Fibroblast of peridontal ligament (primary cell): ENCODE results near the gene ZNRD2.
"Not testable (repeated sequence)": the region's sequence is repeated elsewhere in the genome, so short reads cannot be mapped to it uniquely, and the experiment has no call there.

ENCODE experiments used
- DNase-seq: peaks from one replicate; pipeline ENCODE4 v3.0.0-alpha.2; 2010; ENCODE audit errors: extremely low read depth

Gene ZNRD2

DNA sequence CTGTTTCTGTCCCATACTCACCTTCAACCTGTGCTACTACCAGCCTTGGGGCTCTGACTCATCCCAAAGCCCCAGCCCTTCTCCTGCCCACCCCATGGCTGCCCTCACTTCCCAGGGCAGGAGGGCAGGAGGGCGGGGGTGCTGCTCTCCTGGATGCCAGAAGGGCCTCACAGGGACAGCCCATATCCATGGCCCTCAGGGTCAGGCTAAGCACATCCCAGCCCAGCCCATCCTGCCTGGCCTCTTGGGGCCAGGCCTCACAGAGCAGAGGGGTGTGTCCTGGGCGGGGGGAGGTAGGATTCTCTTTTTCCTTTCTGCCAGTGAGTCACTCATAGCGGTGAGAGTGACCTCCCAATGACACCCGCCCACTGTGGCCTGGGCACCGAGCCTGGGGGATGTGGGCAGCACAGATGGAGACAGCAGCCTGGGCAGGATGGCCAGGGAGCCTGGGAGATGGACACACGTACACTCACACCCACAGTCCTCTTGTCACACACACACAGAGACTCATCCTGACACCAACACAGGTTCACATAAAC, 14.5 kb upstream of the ZNRD2 start:
- DNase-seq, result peak; percentile 75

DNA sequence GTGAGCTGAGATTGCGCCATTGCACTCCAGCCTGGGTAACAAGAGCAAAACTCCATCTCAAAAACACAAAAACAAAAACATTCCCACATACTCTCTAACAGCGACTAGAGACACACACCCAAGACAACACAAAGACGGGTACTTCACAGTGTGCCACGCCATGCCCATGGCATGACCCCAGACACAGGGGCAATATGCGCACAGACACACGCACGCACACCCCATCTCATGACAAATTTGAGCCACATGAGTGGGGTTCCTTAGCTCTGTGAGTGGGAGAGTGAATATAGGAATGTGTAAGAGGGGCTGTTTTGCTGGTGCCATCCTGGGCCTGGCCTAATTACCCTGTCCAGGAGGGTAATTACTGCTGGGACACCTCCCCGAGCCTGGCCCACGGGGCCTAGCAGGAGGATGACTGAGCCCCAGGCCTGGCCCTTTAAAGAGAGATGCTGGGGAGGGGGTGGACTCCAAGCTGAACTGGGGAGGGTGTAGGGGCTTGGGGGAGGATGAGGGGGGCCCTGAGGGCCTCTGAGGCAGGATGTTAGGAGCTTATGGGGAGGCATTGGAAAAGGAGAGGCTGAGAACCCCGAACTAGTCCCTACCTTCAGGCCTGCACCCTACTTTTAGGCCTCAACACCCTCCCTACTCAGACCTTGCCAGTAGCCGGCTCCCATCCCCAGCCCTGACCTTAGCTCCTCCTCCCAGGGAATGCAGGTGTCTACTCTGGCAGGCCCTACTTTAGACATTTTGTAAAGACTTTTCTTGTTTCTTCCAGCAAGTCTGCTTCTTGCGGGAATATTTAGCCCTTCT, 13.6 kb upstream of the ZNRD2 start:
- DNase-seq, result no peak

DNA sequence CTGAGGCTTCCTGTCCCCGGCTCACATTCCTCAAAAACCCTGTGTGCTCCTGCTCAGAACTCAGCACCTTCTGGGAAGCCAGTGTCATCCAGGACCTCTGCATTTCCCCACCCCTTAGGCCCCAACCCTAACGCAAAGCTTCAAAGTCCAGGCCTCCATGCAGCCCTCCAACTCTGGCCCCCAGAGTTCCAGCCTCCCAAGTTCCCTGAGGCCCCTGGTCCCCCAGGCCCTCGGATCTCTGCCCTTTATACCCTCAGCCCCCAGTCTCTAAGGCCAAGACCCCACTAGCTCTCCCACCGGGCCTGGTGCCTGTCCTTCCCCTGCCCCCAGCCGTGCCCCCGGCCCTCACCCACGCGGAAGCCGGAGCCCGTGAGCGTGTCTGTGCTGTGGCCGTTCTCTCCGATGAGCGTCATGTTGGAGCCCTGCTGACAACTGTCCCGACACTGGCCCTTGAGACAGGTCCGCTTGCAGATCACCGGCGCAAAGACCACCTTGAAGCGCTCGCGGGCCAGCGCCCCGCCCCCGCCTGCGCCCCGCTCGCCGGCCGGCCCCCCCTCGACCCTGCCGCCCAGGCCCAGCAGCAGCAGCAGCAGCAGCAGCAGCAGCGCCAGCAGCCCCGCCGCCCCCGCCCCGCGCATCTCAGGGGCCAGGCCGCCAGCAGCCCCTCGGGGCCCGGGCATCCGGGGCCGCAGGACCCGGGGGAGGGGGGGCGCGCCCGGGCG, 12.8 kb upstream of the ZNRD2 start:
- no peak for DNase-seq

DNA sequence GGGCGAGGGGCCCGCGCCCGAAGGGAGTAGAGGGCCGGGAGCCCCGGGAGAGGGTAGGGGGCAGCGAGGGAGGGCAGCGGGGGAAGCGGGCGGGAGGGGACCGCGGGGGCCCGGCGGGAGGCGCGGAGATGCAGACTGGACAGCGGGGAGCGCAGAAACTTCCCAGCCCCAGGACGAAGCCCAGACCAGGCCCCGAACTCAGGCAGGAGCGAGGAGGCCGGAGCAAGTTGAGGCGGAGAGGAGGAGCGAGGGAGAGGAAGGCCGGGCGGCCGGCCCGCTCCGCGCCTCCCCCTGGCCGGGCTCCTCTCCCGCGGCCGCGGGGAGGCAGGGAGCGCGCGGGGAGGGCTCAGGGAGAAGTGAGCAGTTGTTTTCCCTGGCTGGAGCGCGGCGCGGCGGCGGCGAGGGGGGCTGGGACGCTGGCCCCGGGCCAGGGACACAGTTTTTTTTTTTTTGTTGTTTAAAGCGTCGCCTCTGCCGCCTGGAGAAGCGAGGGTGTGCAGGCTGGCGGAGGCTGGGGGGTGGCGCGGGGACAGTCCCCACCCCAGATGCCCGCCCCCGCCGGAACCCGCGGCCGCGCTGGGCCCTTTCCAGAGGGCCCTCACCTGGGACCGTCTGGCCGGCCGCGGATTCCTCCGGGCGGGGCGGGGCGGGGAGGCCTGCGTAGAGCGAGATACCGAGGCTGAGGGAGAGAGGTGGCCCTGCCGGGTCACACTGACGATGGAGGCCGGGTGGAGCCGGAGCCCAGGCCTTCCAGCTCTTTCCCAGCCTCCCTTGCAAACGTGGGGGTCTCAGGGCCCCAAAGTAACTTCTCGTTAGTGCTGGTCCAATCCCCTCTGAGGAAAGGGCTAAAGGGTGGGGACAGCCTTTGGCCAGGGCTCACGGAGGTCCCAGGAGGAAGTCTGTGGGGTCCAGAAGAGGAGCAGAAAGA, 12.0 kb upstream of the ZNRD2 start, which contains the start of gene LTBP3:
Gene LTBP3, minus strand, starts transcription at position 358 of the 928 bp plus-strand sequence. CDS start 400 bp downstream, outside the sequence.
- peak; percentile 71 for DNase-seq

DNA sequence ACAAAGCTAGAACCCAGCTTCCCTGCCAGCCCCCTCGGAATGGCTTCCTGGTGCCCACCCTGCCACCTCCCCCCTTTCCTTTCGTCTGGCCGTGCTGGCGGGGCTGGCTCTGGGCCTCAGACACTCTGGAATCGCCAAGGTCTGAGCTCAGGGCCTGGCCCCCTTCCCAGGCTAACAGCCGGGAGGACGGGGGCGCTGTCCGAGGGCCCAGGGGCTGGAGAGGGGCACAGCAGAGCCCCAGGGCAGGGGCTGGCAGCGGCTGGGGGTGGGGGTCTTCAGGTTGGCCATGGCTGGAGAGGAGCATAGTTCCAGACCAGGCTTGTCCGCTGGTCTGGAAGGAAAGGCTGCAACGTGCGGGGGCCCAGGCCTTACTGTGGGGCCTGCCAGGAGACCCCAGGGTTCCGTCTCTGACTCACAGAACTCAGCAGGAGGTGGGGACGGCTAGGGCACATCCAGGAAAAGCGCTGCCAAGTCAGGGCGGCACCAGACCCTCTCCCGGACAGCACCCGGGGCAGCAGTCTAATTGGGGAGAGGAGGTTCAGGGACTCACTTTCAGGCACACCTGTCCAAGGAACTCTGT, 11.3 kb upstream of the ZNRD2 start:
- peak; percentile 47 for DNase-seq

DNA sequence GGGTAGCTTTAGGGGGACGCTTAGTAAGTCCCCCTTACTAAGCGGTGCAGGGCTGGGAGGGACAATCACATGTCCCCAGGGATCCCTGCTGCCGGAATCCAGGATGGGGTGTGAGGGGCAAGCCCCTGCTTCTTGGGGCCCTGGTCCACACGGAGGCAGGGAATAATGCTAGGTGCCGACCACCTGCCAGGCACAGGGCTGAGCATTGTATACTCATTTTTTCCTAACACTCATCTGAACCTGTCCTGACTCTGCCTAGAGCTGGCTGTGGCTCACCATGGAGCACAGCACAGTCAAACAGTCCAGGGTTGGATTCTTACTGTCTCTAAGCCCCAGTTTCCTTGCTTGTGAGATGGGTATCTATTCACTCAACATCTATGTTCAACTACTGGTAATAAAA, 10.7 kb upstream of the ZNRD2 start:
- DNase-seq, result no peak

DNA sequence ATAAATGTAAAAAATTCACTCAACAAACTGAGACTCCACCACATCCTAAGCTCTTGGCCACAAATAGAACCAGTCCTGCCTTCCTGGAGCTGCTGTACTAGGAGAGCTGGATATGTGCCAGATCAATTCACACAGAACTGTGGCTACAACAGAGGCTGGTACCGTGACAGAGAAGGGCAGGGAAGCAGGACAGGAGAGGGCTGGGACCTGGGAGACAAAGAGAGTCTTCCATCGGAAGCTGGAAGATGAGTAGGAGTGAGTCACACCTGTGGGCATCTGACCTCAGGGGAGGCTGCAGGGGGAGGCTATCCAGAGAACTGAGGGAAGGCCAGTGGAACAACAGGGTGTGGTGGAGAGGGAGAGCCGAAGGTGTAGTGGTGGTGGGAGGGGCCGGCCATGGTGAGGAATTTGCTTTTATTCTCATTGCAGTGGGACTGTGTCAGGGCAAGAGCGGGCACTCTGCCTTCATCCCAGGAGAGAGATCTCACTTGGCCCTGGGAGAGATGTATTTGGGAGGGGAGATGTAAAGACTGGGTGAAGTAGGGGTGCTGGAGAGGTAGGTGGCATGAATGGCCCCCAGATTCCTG, 10.2 kb upstream of the ZNRD2 start:
- peak; percentile 31 for DNase-seq

DNA sequence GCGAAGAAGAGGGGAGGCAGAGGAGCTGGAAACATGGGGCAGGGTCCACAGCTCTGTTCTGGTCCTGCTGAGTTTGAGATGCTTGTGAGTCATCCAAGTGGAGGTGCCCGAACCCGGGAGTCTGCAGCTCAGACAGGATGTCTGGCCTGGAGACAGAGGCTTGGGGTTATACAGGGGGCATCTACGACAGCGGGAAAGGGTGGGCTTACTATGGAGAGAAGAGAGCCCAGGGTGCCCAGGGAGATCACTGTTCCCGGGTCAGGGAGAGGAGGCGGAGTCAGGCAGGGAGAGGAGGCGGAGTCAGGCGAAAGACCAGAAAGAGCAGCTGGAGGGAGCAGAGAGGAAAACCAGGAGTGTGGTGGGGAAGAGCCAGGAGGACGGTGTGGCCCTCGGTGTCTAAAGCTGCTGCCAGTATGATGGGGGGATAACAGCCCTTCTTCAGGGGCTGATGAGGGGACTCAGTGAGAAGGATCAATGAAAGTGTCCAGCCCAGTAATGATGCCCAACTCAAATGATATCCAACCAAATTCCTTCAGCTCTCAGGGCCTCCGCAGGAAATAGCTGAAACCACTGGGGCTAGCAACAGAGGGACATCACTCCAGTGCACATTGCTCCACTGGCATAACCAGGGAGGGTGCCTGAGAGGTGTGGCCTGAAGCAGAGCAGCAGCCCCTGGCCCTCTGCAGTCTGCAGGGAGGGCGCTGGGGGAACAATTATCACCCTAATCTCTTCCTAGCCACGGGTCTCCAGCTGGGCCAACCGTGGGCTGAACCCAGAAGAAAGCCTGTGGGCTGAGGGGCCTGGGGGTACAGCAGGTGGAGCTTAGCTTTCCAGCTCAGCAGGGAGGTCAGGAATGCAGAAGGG, 9.5 kb upstream of the ZNRD2 start:
- no peak for DNase-seq

DNA sequence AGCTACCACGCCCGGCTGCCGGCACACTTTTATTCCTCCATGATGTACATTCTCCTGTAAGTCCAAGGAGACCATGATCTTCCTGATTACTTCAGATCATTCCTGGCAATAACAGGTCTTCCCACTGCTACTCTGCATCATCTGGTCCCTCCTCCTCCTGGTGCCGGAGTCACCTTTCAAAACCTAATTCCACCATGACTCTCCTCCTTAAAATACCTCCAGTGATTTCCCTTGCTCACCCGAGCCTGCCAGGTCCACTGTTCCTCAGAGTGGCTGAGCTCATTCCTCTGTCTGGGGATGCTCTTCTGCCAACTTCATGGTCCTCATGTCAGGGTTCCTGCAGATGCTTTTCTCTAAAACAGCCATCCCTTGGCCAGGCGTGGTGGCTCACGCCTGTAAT, 8.3 kb upstream of the ZNRD2 start:
- no peak for DNase-seq

DNA sequence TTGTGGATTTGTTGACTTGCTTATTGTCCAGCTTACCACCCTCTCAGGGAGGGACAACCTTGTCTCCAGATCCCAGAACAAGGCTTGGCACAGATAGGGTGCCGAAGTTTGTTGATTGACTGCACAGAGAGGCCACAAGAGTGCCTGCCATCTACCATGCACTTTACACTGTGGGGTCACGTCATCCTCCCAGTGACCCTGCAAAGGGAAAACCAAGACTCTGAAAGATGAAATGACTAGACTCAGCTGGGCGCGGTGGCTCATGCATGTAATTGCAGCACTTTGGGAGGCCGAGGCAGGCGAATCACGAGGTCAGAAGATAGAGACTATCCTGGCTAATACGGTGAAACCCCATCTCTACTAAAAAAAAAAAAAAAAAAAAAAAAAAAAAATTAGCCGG, 7.5 kb upstream of the ZNRD2 start:
- no peak for DNase-seq

DNA sequence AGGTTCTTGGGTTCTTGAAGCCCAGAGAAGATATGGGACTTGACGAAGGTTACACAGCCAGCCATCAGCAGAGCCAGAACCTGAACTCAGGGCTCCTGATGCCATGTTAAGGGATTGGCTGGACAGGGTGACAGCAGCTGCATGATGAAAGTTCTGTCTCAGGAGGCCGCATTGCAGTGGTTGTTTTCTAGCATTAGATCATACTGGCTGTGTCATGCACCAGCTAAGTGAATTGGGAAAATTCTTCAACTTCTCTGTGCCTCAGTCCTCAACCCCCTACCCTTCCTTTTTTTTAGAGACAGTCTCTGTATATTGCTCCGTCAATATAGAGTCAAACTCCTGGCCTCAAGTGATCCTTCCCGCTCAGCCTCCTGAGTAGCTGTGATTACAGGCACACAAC, 6.7 kb upstream of the ZNRD2 start:
- peak; percentile 44 for DNase-seq

DNA sequence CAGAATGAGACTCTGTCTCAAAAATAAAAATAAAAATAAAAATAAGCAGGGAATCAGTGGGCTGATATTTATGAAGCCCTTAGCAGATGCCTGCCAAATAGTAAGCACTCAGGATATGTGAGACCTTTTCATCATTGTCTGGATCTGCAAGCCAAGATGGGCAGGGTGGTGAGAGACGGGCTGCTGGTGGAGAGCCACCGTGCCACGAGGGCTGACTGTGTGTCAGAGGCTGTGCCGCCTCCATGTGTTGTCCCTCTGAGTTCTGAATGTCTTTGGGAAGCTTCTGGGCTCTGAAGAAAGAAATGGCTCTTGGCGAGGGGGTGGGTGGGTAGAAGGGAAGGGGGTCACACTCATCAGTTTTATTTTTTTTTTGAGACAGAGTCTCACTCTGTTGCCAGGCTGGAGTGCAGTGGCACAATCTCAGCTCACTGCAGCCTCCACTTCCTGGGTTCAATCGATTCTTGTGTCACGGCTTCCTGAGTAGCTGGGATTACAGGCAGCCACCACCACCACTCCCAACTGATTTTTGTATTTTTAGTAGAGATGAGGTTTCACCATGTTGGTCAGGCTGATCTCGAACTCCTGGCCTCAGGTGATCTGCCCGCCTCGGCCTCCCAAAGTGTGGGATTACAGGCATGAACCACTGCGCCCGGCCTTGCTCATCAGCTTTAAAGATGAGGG, 5.3 kb upstream of the ZNRD2 start:
- not testable (repeated sequence) for DNase-seq

DNA sequence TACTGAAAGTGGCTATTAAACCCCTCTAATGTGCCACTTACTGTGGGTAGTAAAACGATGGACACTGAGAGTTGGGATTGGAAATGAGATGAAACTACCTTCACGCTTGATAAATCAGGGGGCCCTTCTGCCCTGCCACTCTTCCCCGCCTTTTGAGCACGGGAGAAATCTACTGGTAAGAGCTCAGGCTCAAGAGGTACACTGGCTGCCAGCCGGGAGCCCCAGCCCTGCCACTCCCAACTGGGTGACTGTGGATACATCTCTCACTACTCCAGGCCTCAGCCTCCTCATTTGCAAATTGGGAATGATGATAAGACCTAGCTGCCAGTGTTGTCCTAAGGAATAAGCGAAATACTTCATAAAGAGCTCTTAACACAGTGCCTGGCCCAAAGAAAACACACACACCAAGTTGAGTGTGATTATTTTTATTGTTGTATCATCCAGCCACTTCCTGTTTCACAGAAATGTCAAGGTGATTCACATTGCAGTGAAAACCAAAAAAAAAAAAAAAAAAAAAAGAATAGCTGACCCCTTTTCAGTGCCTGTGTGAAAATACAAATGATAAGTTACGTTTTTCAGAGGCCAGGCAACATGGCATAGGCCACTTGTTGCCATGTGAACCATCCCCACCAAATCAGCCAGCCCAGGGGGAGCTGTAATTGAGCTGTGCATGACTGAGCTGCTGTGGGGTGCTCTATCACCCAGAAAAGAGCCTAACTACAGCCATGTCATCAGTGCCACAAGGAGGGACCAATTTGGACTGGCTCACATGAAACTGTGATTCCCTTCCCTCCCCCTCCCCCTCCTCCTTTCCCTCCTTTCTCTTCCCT, 4.4 kb upstream of the ZNRD2 start:
- no peak for DNase-seq

DNA sequence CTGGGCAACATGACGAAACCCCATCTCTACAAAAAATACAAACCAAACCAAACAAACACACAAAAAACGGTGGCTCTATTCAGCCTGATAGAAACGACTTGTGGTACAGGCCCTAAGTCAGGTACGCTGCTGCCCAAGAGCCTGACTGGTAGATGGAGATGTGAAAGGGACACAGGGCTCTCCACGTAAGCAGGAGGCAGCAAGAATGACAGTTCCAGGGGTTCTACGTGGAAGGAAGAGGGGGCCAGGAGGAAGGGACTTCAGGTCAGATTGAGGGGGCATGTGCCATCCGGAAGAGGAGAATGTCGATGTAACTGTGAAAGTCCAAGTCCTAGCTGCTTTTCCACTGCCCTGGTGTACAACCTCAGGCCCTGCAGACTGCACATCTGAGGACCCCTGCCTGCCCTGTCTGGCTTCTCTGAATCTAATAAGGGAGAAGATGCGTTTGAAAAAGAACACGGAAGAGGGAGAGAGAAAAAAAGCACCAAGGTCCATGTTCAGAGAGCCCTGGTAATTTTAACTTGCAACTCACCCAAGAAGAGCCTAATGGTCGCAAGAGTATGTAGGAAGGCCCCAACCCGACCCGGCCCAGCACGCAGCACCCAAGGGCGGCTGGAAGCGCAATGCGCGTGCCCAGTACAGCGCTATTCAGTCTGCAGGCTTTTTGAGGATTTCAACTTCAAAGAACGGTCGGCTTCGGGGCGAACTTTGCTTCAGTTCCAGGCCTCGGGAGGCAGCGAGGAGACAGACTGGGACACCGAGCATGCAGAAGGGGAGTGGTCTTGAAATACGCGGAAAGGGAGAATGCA, 909 bp upstream of the ZNRD2 start:
- no peak for DNase-seq

DNA sequence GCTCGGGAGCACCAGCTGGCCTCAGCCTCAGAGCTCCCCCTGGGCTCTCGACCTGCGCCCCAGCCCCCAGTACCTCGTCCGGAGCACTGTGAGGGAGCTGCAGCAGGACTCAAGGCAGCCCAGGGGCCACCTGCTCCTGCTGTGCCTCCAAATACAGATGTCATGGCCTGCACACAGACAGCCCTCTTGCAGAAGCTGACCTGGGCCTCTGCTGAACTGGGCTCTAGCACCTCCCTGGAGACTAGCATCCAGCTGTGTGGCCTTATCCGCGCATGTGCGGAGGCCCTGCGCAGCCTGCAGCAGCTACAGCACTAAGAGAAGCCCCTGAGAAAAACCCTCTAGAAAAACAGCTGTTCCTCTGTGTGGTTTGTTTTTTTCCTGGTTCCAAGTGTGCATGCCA, 1.1 kb downstream of the ZNRD2 start:
- DNase-seq, result no peak

DNA sequence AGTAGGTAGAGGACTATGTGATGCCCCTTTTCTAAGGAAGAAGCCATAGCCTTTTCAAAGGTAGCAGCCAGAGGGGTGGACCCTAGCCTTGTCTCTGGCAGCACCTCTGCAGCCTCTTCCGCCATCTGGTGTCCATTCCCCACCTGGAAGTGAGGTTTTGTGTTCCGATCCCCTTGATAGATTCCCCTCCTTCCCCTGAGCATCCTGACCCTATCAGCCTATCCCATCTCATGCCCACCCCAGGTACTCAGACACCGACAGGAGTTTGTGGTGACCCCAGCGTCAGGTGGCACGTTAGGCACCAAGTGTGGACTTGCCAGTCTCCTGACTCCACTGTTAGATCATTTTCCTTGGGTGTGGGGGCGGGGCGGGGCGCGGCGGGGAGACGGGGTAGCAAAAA, 1.7 kb downstream of the ZNRD2 start:
- DNase-seq, result peak; percentile 45

DNA sequence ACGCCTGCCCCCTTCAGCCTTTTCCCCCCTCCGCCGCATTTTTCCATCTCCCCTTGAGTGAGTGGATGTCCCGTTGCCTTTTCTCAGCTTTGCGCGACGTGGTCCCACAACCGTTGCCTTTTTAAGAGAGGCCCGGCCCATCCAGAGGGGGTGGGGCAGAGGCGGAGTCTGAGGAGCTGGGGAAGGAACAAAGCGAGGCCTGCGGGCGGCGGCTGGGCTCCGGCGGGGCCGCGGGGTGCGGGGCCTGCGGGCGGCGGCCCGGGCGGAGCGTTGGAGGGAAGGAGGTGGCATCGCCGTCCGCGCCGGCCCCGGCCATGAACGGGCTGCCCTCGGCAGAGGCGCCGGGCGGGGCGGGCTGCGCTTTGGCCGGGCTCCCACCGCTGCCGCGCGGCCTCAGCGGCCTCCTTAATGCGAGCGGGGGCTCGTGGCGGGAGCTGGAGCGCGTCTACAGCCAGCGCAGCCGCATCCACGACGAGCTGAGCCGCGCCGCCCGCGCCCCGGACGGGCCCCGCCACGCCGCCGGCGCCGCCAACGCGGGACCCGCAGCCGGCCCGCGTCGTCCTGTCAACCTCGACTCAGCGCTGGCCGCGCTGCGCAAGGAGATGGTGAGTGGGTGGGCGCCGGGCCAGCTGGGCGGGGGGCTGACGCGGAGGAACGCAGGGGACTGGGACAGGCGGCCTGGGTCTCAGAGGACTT, 2.2 kb downstream of the ZNRD2 start, which contains the start of gene FAM89B:
Gene FAM89B, plus strand, starts transcription at position 183 of the 696 bp plus-strand sequence. Its CDS starts 132 bp downstream, at position 315.
- peak; percentile 79 for DNase-seq
